Breast epithelium (tissue), 3 donors: ENCODE data around the gene PKD1.
"Not testable (repeated sequence)": the region's sequence is repeated elsewhere in the genome, so short reads cannot be mapped to it uniquely, and the experiment has no call there.

Experiments
- POLR2AphosphoS5 ChIP-seq, 3 donors: sonication (generic); formaldehyde crosslinking; IDR thresholded peaks; one replicate each; pipeline ENCODE4 v1.6.1; 2017; ENCODE audit warnings: antibody characterized with exemption in 3 of 3
- TF ChIP-seq, protein P1 (sequence below), 3 donors: fragments of 450-650 bp; IDR thresholded peaks; one replicate each; pipeline ENCODE4 v1.5.1; 2016 to 2017; ENCODE audit warnings: antibody characterized with exemption in 3 of 3, mild to moderate bottlenecking in 3 of 3, moderate library complexity in 3 of 3

DNA sequence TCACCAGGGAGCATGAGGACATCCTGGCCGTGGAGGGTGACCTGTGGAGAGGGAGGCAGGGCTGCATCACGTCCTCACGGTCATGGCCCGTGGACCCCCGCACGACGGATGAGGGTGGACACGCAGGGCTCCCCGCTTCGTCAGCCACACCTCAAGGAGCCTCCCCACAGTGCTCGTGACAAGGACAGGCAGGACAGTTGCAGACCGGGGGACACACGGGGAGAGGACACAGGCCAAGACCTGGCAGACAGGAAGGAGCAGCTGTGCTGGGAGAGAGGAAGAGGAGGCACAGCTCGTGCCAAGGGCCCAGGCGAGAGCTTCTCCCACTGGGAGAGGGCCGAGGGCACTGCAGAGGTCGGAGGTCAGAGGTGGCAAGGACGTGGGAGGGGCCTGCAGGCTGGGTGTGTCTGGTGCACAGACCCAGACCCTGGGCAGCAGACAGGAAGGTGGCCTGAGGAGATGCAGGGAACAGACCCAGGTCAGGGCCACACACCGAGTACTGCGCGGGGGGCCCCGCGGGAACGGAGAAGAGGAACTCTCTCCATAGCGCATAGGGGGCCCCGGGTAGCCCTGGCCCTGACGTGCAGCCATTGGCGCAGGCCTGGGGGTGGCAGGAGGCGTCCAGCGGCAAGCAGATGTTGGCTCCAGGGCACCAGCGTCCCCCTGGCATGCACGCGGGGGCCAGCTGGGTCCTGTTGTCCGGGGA lies 20.7 kb downstream of the PKD1 start:
- TF ChIP-seq, protein P1, sequence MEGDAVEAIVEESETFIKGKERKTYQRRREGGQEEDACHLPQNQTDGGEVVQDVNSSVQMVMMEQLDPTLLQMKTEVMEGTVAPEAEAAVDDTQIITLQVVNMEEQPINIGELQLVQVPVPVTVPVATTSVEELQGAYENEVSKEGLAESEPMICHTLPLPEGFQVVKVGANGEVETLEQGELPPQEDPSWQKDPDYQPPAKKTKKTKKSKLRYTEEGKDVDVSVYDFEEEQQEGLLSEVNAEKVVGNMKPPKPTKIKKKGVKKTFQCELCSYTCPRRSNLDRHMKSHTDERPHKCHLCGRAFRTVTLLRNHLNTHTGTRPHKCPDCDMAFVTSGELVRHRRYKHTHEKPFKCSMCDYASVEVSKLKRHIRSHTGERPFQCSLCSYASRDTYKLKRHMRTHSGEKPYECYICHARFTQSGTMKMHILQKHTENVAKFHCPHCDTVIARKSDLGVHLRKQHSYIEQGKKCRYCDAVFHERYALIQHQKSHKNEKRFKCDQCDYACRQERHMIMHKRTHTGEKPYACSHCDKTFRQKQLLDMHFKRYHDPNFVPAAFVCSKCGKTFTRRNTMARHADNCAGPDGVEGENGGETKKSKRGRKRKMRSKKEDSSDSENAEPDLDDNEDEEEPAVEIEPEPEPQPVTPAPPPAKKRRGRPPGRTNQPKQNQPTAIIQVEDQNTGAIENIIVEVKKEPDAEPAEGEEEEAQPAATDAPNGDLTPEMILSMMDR (IDR thresholded peaks at IDR 0.05), result not testable (repeated sequence)
- not testable (repeated sequence) for TF ChIP-seq POLR2AphosphoS5 (IDR thresholded peaks at IDR 0.05)
